Measurements from ENCODE around the gene CAPG.
A peak's percentile ranks its signal among the peaks of the same experiment; 100 is the strongest.

CAPG gene, protein sequence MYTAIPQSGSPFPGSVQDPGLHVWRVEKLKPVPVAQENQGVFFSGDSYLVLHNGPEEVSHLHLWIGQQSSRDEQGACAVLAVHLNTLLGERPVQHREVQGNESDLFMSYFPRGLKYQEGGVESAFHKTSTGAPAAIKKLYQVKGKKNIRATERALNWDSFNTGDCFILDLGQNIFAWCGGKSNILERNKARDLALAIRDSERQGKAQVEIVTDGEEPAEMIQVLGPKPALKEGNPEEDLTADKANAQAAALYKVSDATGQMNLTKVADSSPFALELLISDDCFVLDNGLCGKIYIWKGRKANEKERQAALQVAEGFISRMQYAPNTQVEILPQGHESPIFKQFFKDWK

DNA sequence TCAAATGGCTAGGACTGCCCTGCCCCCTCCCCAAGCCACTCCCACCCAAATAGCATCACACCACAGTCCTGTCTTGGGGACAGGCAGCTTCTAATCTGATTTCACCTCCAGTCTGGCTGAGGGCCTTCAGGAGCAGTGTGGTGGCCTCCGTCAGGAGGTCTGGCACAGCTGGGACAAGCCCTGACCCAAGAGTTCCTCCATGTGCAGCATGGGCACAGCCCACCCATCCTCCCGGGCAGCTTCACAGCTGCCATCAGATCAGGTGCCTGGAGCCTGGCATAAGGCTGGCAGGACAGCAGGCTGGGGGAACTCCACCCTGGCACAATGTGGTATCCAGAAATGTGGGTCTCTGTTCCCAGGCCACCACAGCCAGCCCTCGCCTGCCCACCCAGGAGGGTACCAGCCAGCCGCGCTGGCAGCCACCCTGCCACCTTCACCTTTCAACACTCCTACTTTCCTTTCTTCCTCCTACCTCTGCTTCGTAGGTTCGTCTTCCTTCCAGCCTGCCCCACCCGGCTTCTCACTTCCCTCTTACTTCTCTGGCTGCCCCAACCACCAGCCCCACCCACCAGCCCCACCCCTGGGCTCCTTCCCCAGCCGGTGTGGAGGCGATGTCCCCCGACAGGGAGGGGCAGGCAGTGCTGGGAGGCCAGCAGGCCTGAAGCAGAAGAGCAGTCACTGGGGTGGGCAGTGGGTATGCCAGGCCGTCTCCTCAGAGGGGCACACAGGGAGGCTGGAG, at the start of gene CAPG:
Gene CAPG (minus strand): TSS at position 522 of the 739 bp plus-strand sequence. CDS start 8,221 bp downstream, outside the sequence.
- peak within 1 kb of the TSS in 1 of 2 donors; percentile 39 for H3K4me3 ChIP-seq (ENCODE audit: low read depth in 1 of 2, low read length in 2 of 2)
- peaks cover 10 to 18% of the 10 kb centered on the region in 2 donors for H3K4me1 ChIP-seq (ENCODE audit: control insufficient read depth in 1 of 2, insufficient read depth in 2 of 2, low read length in 2 of 2)
- H3K9me3 ChIP-seq (ENCODE audit: control insufficient read depth in 1 of 2, low read length in 2 of 2), result no peaks in the 10 kb centered on the region
- peak within 1 kb of the TSS; percentile 63 for H3K27ac ChIP-seq (ENCODE audit: low read length)
- H3K36me3 ChIP-seq (ENCODE audit: control insufficient read depth in 1 of 2, insufficient read depth in 2 of 2, low read length in 2 of 2), result no peaks in the 10 kb centered on the region
- H3K27me3 ChIP-seq (ENCODE audit: low read depth, low read length), result no peaks in the 10 kb centered on the region

DNA sequence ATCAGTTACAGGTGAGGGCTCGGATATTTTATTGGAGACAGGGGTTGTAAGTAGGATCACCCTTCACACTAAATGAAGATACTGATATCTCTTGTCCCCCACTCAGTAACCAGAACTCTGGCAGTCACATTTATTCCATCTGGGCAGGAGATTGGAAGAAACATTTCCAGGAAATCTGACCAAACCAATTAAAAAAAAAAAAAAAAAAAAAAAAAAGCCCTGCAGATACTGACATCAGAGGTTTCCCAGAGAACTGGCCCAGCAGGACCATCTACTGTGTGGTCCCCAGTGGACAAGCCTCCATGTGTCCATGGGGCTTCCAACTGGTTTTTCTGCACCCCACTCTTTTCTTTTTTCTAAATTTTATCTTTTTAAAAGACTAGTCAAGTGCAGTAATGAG, 49.6 kb upstream of the CAPG start:
- H3K9me3 ChIP-seq (ENCODE audit: control insufficient read depth in 1 of 2, low read length in 2 of 2), result no peaks in the 10 kb centered on the region
- no peaks in the 10 kb centered on the region for H3K27me3 ChIP-seq (ENCODE audit: low read depth, low read length)
- no peaks in the 10 kb centered on the region for H3K36me3 ChIP-seq (ENCODE audit: control insufficient read depth in 1 of 2, insufficient read depth in 2 of 2, low read length in 2 of 2)
- H3K27ac ChIP-seq (ENCODE audit: low read length), result no peak overlapping the region
- H3K4me3 ChIP-seq (ENCODE audit: low read depth in 1 of 2, low read length in 2 of 2), result no peak overlapping the region
- H3K4me1 ChIP-seq (ENCODE audit: control insufficient read depth in 1 of 2, insufficient read depth in 2 of 2, low read length in 2 of 2), result no peaks in the 10 kb centered on the region

DNA sequence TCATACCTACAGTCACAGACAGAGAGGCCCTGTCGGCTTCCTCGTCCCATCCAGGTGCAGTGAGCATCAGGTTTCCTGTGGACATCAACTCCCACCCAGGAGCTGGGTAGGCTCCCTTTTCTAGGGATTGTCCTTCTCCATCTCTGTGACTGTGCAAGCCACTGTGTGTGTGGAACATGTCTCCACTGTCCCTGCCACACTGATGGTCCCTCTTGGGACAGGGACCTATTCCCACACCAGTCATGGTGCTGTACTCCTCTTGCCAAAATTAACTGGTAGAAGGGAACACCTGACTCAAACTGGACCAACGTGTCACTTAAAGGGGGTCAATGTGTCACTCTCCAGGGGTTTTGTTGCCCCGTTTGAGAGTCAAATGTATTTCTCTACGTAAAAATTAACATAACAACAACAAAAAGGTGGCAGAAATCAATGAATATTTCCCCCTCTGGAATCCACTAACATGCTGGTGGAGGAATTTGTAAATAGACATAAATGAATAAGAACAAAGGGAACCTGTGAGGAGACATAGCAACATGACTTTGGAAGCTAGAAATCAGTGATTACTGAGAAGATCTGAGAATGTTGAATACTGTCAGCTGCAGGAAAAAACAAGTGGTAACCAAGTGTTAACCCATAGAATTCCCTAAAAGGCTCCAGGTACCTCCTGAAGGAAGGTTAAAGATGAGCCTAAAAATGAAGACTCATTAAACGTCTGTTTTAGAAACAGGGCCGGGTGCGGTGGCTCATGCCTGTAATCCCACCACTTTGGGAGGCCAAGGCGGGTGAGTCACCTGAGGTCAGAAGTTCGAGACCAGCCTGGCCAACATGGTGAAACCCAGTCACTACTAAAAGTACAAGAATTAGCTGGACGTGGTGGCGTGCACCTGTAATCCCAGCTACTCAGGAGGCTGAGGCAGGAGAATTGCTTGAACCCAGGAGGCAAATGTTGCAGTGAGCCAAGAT, 48.7 kb upstream of the CAPG start:
- Histone ChIP-seq H3K36me3 (ENCODE audit: control insufficient read depth in 1 of 2, insufficient read depth in 2 of 2, low read length in 2 of 2) (no peaks in the 10 kb centered on the region), H3K4me1 (ENCODE audit: control insufficient read depth in 1 of 2, insufficient read depth in 2 of 2, low read length in 2 of 2) (no peaks in the 10 kb centered on the region), H3K4me3 (ENCODE audit: low read depth in 1 of 2, low read length in 2 of 2) (no peak overlapping the region), H3K27ac (ENCODE audit: low read length) (no peak overlapping the region), H3K27me3 (ENCODE audit: low read depth, low read length) (no peaks in the 10 kb centered on the region), H3K9me3 (ENCODE audit: control insufficient read depth in 1 of 2, low read length in 2 of 2) (no peaks in the 10 kb centered on the region)

DNA sequence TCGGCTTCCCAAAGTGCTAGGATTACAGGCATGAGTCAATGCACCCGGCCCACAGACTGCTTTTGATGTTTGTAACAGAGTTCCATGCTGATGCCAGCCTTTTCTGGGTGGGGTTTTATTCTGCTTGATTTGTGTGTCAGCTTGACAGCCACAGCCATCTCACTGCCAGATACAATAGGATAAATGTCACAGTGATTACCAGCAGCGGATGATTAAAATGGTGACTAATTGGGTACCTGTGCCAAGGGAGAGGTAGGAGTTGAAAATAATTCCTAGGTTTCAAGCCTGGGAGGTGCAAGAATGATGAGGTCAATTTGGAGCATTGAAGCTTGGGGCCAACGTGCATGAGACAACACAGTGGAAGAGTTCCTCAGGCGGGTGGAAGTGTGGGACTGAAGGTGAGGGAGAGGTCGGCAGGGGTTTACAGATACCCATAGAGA, 47.7 kb upstream of the CAPG start:
- Histone ChIP-seq H3K9me3 (ENCODE audit: control insufficient read depth in 1 of 2, low read length in 2 of 2) (no peaks in the 10 kb centered on the region), H3K4me3 (ENCODE audit: low read depth in 1 of 2, low read length in 2 of 2) (no peak overlapping the region), H3K27ac (ENCODE audit: low read length) (no peak overlapping the region)

DNA sequence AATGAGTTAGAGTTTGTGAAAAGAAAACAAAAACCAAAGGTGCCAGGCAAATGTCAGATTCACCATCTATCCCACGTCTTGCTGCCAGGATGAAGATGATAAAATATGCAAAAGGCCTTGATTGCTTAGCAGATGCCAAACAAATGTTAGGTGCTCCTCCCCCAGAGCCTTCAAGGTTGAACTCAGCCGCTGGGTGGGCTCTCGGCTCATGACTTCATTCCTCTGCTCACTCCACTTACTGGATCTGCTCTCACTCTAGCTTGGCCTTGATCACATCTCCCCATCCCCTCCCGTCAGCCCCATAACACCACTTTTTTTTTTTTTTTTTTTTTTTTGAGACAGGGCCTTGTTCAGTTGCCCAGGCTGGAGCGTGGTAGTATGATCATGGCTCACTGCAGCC, 46.9 kb upstream of the CAPG start:
- Histone ChIP-seq H3K9me3 (ENCODE audit: control insufficient read depth in 1 of 2, low read length in 2 of 2) (no peaks in the 10 kb centered on the region), H3K4me1 (ENCODE audit: control insufficient read depth in 1 of 2, insufficient read depth in 2 of 2, low read length in 2 of 2) (no peaks in the 10 kb centered on the region), H3K36me3 (ENCODE audit: control insufficient read depth in 1 of 2, insufficient read depth in 2 of 2, low read length in 2 of 2) (no peaks in the 10 kb centered on the region), H3K27ac (ENCODE audit: low read length) (no peak overlapping the region), H3K27me3 (ENCODE audit: low read depth, low read length) (no peaks in the 10 kb centered on the region), H3K4me3 (ENCODE audit: low read depth in 1 of 2, low read length in 2 of 2) (no peak overlapping the region)

More for the DNA sequence above, 47.7 kb upstream of the CAPG start:
- Histone ChIP-seq H3K36me3 (ENCODE audit: control insufficient read depth in 1 of 2, insufficient read depth in 2 of 2, low read length in 2 of 2) (no peaks in the 10 kb centered on the region), H3K27me3 (ENCODE audit: low read depth, low read length) (no peaks in the 10 kb centered on the region), H3K4me1 (ENCODE audit: control insufficient read depth in 1 of 2, insufficient read depth in 2 of 2, low read length in 2 of 2) (no peaks in the 10 kb centered on the region)

DNA sequence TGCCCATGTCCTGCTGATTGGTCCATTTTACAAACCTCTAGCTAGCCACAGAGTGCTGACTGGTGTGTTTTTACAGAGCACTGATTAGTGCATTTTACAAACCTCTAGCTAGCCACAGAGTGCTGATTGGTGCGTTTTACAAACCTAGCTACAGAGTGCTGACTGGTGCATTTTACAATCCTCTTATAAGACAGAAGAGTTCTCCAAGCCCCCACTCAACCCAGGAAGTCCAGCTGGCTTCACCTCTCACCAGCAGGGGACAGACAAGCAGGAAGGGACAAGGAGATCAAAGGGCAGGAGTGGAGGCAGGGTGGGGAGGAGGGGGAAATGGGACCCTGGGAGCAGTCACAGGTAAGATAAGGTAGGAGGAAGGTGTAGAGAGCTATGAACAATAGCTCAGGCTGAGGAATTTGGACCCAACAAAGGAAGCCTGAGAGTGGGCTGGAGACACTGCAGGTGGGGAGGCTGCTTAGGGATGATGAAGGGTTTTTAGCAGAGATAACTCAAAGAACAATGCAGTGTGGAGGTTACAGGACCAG, 45.5 kb upstream of the CAPG start:
- no peak overlapping the region for H3K27ac ChIP-seq (ENCODE audit: low read length)
- H3K27me3 ChIP-seq (ENCODE audit: low read depth, low read length), result no peaks in the 10 kb centered on the region
- no peaks in the 10 kb centered on the region for H3K9me3 ChIP-seq (ENCODE audit: control insufficient read depth in 1 of 2, low read length in 2 of 2)
- no peaks in the 10 kb centered on the region for H3K4me1 ChIP-seq (ENCODE audit: control insufficient read depth in 1 of 2, insufficient read depth in 2 of 2, low read length in 2 of 2)
- H3K4me3 ChIP-seq (ENCODE audit: low read depth in 1 of 2, low read length in 2 of 2), result no peak overlapping the region
- no peaks in the 10 kb centered on the region for H3K36me3 ChIP-seq (ENCODE audit: control insufficient read depth in 1 of 2, insufficient read depth in 2 of 2, low read length in 2 of 2)

DNA sequence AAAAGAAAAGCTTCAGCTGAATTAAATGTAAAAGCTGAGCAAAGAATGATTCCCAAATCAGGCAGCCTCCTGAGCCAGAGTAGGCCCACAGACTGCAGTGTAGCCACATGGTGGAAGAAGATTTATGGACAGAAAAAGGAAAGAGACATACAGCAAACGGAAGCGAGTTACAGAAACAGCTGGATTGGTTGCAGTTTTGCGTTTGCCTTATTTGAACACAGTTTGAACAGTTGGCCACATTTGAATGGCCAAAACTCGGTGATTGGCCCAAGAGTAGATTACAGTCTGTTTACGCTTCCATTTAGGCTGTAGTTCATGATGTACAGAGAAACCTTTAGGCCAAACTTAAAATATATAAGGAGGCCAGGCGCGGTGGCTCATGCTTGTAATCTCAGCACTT, 43.4 kb upstream of the CAPG start:
- no peaks in the 10 kb centered on the region for H3K36me3 ChIP-seq (ENCODE audit: control insufficient read depth in 1 of 2, insufficient read depth in 2 of 2, low read length in 2 of 2)
- no peaks in the 10 kb centered on the region for H3K4me1 ChIP-seq (ENCODE audit: control insufficient read depth in 1 of 2, insufficient read depth in 2 of 2, low read length in 2 of 2)
- H3K9me3 ChIP-seq (ENCODE audit: control insufficient read depth in 1 of 2, low read length in 2 of 2), result no peaks in the 10 kb centered on the region
- no peak overlapping the region for H3K27ac ChIP-seq (ENCODE audit: low read length)
- no peaks in the 10 kb centered on the region for H3K27me3 ChIP-seq (ENCODE audit: low read depth, low read length)
- no peak overlapping the region for H3K4me3 ChIP-seq (ENCODE audit: low read depth in 1 of 2, low read length in 2 of 2)

DNA sequence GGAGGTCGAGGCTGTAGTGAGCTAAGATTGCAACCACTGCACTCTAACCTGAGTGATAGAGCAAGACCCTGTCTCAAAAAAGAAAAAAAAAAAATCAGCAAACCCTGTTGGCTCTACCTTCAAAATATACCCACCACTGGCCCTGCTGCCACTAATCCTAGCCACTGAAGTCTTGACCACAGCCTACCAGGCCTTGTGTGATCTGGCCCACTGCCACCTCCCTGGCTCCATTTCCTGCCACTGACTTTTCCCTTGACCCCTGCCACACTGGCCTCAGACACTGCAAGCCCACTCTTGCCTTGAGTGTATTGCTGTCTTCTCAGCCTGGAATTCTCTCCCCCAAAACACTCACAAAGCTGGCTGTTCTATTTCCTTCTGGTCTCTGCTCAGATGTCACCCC, 42.1 kb upstream of the CAPG start:
- Histone ChIP-seq H3K27ac (ENCODE audit: low read length) (no peak overlapping the region), H3K36me3 (ENCODE audit: control insufficient read depth in 1 of 2, insufficient read depth in 2 of 2, low read length in 2 of 2) (no peaks in the 10 kb centered on the region), H3K27me3 (ENCODE audit: low read depth, low read length) (no peaks in the 10 kb centered on the region), H3K9me3 (ENCODE audit: control insufficient read depth in 1 of 2, low read length in 2 of 2) (no peaks in the 10 kb centered on the region), H3K4me3 (ENCODE audit: low read depth in 1 of 2, low read length in 2 of 2) (no peak overlapping the region), H3K4me1 (ENCODE audit: control insufficient read depth in 1 of 2, insufficient read depth in 2 of 2, low read length in 2 of 2) (no peaks in the 10 kb centered on the region)

DNA sequence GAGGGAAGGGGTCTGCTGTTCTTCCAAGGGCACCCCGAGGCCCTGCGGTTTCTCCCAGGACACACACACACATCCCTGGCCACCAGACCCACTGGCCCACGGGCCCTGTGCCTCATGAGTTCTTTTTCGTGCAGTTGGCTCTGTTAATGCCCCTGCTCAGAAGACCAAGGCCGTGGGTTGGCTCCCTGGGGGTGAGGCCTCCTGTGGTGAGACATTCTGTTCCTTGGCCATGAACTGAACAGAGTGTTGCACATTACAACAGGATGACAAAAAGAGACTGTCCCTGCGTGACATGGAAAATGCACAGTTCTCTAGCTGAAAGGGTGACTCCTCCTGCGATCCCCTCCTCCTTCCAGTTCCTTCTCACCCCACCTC, 39.0 kb upstream of the CAPG start:
- Histone ChIP-seq H3K27ac (ENCODE audit: low read length) (no peak overlapping the region), H3K27me3 (ENCODE audit: low read depth, low read length) (no peaks in the 10 kb centered on the region), H3K36me3 (ENCODE audit: control insufficient read depth in 1 of 2, insufficient read depth in 2 of 2, low read length in 2 of 2) (no peaks in the 10 kb centered on the region)

DNA sequence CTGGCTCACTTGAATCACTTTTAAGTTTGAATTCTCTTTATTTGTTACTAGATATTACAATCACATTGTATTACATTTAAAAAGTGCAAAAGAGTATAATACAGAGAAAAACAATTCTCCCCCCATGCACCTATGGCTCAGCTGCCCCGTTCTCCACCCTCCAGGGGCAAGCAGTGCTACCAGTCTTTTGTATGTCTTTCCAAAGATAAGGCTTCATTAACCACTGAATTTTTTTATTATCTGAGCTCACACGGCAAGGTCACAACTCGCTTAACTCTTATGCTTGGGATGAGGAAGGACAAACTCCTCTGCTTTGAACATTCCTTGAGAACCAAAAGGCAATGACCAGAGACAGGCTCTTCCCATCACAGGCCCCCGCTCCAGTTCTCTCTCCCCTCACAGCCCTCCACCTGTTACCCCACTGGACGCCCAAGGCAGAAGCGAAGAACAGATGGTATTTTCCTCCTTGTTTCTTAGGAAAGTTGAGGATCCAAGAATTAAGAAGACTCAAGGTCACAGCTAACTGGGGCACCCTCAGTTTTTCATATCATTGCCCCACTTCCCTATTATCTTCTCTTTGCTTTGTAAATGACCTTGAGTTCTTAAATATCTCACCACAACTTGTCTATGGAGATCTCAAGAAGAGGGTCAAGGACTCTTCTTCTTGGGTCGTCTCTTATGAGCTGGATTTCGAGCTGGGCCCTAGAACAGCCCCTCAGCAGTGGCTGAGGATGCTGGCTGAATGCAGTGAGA, 38.5 kb upstream of the CAPG start:
- Histone ChIP-seq H3K4me3 (ENCODE audit: low read depth in 1 of 2, low read length in 2 of 2) (no peak overlapping the region), H3K9me3 (ENCODE audit: control insufficient read depth in 1 of 2, low read length in 2 of 2) (no peaks in the 10 kb centered on the region), H3K4me1 (ENCODE audit: control insufficient read depth in 1 of 2, insufficient read depth in 2 of 2, low read length in 2 of 2) (peaks cover 0 to 9% of the 10 kb centered on the region in 2 donors), H3K27ac (ENCODE audit: low read length) (no peak overlapping the region), H3K27me3 (ENCODE audit: low read depth, low read length) (no peaks in the 10 kb centered on the region), H3K36me3 (ENCODE audit: control insufficient read depth in 1 of 2, insufficient read depth in 2 of 2, low read length in 2 of 2) (no peaks in the 10 kb centered on the region)

More for the DNA sequence above, 39.0 kb upstream of the CAPG start:
- H3K4me3 ChIP-seq (ENCODE audit: low read depth in 1 of 2, low read length in 2 of 2), result no peak overlapping the region
- H3K9me3 ChIP-seq (ENCODE audit: control insufficient read depth in 1 of 2, low read length in 2 of 2), result no peaks in the 10 kb centered on the region
- H3K4me1 ChIP-seq (ENCODE audit: control insufficient read depth in 1 of 2, insufficient read depth in 2 of 2, low read length in 2 of 2), result peaks cover 0 to 9% of the 10 kb centered on the region in 2 donors

Data from muscle layer of duodenum (tissue), 2 donors.